ENCODE measurements around the gene LCN6. TPM values are rescaled to one million over a fixed set of nuclear protein-coding genes. Genes with fewer than 3 reads are reported as not detected.
A peak's percentile ranks its signal among the peaks of the same experiment; 100 is the strongest.
"Not testable (repeated sequence)": the region's sequence is repeated elsewhere in the genome, so short reads cannot be mapped to it uniquely, and the experiment has no call there.

Gene LCN6
- polyA plus RNA-seq, 1 donor from 2014 or later: not detected

DNA sequence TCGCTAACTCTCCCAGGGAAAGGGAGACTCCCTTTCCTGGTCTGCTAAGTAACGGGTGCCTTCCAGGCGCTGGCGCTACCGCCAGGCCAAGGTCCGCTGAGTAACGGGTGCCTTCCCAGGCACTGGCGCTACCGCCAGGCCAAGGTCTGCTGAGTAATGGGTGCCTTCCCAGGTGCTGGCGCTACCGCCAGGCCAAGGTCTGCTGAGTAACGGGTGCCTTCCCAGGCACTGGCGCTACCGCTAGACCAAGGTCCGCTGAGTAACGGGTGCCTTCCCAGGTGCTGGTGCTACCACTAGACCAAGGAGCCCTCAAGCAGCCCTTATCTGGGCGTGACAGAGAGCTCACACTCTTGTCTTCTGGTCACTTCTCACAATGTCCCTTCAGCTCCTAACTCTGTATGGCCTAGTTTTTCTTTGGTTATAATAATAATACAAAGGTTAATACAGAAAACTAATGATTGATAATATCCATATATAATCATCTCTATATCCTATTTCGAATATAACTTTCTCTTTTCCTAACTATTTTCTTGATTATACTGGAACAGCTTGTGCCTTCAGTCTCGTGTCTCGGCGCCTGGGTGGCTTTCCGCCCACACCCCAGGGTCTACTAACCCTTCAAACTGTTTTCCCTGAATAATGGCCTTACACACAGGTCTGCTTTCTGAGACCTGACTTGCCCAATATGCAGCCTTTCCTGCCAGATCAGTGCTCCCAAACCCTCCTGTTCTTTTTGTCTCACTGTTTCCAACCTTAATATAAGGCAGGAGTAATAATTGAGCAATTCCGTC, 37.4 kb upstream of the LCN6 start:
- H3K9ac ChIP-seq (ENCODE audit: low read length); H3F3A ChIP-seq (ENCODE audit: insufficient read depth, low read length, poor library complexity, severe bottlenecking); H3K36me3 ChIP-seq (ENCODE audit: insufficient read depth, low read length); H3K27me3 ChIP-seq (ENCODE audit: insufficient read depth, low read depth, low read length); H4K20me1 ChIP-seq (ENCODE audit: insufficient read depth); H3K79me2 ChIP-seq (replicated peaks; ENCODE audit: insufficient read depth, low read length); H3K4me3 ChIP-seq (ENCODE audit: low read length); H3K9me3 ChIP-seq (ENCODE audit: low read length); H3K27ac ChIP-seq (ENCODE audit: low read length); H2AFZ ChIP-seq (ENCODE audit: low read depth, low read length); H3K4me2 ChIP-seq (ENCODE audit: low read length); H3K9me2 ChIP-seq (ENCODE audit: insufficient read depth, low read length): not testable (repeated sequence)

DNA sequence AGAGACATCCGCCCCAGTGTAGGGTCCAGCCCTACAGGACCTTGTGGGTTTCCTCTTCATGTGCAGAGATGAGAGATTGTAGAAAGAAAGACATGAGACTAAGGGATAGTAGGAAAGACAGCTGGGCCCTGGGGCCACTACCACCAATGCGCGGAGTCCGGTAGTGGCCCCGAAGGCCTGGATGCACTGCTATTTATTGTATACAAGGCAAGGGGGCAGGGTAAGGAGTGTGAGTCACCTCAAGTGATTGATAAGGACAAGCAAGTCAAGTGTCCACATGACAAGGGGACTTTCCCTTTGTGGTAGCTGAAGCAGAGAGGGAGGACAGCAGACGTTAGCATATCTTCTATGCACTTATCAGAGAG, 36.7 kb upstream of the LCN6 start:
- Histone ChIP-seq H3K4me3 (ENCODE audit: low read length) (no peak overlapping the region), H3K9ac (ENCODE audit: low read length) (no peak overlapping the region), H3K9me2 (ENCODE audit: insufficient read depth, low read length) (no peaks in the 10 kb centered on the region), H3K36me3 (ENCODE audit: insufficient read depth, low read length) (no peaks in the 10 kb centered on the region), H2AFZ (ENCODE audit: low read depth, low read length) (no peak overlapping the region), H4K20me1 (ENCODE audit: insufficient read depth) (no peaks in the 10 kb centered on the region), H3K27me3 (ENCODE audit: insufficient read depth, low read depth, low read length) (no peaks in the 10 kb centered on the region), H3K9me3 (ENCODE audit: low read length) (no peaks in the 10 kb centered on the region), H3K27ac (ENCODE audit: low read length) (no peak overlapping the region), H3F3A (ENCODE audit: insufficient read depth, low read length, poor library complexity, severe bottlenecking) (no peaks in the 10 kb centered on the region), H3K4me2 (ENCODE audit: low read length) (no peak overlapping the region), H3K79me2 (replicated peaks; ENCODE audit: insufficient read depth, low read length) (no peaks in the 10 kb centered on the region)
- TF ChIP-seq EZH2 (IDR thresholded peaks at IDR 0.05; ENCODE audit: borderline replicate concordance, insufficient read depth, low read length, poor library complexity, severe bottlenecking) (no peak), TAF1 (IDR thresholded peaks at IDR 0.05; ENCODE audit: low read depth) (no peak), SMC3 (conservative IDR thresholded peaks at IDR 0.05; ENCODE audit: poor library complexity) (no peak), MXI1 (conservative IDR thresholded peaks at IDR 0.05; ENCODE audit: poor library complexity, severe bottlenecking) (no peak), EP300 (conservative IDR thresholded peaks at IDR 0.05; ENCODE audit: poor library complexity, severe bottlenecking) (no peak)

DNA sequence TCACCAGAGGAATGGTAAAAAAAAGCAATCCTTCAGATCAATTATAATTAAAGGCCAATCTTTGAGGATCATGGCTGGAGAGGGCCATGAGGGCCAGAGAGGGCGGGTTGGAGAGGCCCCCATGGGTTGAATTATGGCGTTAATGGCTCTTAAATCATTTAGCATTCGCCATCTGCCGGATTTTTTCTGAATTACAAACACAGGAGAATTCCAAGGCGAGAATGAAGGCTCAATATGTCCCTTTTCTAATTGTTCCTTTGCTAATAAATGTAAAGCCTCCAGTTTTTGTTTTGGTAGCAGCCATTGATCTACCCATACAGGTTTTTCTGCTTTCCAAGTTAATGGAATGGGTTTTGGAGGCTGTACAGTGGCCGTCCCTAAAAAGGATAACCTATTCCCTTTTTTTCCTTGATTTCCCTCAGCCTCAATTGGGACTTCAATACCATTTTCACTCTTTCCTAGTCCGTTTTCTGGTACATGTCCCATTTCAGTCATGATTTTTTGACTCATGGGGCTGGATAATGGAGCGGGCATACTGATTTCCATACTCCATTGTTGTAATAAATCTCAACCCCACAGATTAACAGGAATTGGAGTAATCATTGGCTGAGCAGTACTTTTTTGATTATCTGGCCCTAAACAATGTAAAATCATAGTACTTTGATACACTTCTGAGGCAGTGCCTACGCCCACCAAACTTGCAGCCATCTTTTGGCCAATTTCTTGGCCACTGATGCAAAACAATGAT, 36.1 kb upstream of the LCN6 start:
- no peak for TF ChIP-seq EP300 (conservative IDR thresholded peaks at IDR 0.05; ENCODE audit: poor library complexity, severe bottlenecking)
- TF ChIP-seq, protein P1, sequence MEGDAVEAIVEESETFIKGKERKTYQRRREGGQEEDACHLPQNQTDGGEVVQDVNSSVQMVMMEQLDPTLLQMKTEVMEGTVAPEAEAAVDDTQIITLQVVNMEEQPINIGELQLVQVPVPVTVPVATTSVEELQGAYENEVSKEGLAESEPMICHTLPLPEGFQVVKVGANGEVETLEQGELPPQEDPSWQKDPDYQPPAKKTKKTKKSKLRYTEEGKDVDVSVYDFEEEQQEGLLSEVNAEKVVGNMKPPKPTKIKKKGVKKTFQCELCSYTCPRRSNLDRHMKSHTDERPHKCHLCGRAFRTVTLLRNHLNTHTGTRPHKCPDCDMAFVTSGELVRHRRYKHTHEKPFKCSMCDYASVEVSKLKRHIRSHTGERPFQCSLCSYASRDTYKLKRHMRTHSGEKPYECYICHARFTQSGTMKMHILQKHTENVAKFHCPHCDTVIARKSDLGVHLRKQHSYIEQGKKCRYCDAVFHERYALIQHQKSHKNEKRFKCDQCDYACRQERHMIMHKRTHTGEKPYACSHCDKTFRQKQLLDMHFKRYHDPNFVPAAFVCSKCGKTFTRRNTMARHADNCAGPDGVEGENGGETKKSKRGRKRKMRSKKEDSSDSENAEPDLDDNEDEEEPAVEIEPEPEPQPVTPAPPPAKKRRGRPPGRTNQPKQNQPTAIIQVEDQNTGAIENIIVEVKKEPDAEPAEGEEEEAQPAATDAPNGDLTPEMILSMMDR (IDR thresholded peaks at IDR 0.05; ENCODE audit: poor library complexity, severe bottlenecking): peak; percentile 64
- TF ChIP-seq POLR2AphosphoS5 (IDR thresholded peaks at IDR 0.05): no peak
- TF ChIP-seq, protein P2, sequence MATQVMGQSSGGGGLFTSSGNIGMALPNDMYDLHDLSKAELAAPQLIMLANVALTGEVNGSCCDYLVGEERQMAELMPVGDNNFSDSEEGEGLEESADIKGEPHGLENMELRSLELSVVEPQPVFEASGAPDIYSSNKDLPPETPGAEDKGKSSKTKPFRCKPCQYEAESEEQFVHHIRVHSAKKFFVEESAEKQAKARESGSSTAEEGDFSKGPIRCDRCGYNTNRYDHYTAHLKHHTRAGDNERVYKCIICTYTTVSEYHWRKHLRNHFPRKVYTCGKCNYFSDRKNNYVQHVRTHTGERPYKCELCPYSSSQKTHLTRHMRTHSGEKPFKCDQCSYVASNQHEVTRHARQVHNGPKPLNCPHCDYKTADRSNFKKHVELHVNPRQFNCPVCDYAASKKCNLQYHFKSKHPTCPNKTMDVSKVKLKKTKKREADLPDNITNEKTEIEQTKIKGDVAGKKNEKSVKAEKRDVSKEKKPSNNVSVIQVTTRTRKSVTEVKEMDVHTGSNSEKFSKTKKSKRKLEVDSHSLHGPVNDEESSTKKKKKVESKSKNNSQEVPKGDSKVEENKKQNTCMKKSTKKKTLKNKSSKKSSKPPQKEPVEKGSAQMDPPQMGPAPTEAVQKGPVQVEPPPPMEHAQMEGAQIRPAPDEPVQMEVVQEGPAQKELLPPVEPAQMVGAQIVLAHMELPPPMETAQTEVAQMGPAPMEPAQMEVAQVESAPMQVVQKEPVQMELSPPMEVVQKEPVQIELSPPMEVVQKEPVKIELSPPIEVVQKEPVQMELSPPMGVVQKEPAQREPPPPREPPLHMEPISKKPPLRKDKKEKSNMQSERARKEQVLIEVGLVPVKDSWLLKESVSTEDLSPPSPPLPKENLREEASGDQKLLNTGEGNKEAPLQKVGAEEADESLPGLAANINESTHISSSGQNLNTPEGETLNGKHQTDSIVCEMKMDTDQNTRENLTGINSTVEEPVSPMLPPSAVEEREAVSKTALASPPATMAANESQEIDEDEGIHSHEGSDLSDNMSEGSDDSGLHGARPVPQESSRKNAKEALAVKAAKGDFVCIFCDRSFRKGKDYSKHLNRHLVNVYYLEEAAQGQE (IDR thresholded peaks at IDR 0.05; ENCODE audit: borderline replicate concordance): no peak
- TF ChIP-seq RAD21 (conservative IDR thresholded peaks at IDR 0.05): peak; percentile 35
- TF ChIP-seq EZH2 (IDR thresholded peaks at IDR 0.05; ENCODE audit: borderline replicate concordance, insufficient read depth, low read length, poor library complexity, severe bottlenecking): no peak
- no peak for TF ChIP-seq TAF1 (IDR thresholded peaks at IDR 0.05; ENCODE audit: low read depth)
- no peak for TF ChIP-seq MXI1 (conservative IDR thresholded peaks at IDR 0.05; ENCODE audit: poor library complexity, severe bottlenecking)
- peak; percentile 63 for TF ChIP-seq SMC3 (conservative IDR thresholded peaks at IDR 0.05; ENCODE audit: poor library complexity)
- H3K27ac ChIP-seq (ENCODE audit: low read length): no peak overlapping the region

More for the DNA sequence above, 36.1 kb upstream of the LCN6 start:
- Histone ChIP-seq H3K27me3 (ENCODE audit: insufficient read depth, low read depth, low read length) (no peaks in the 10 kb centered on the region), H3K79me2 (replicated peaks; ENCODE audit: insufficient read depth, low read length) (no peaks in the 10 kb centered on the region), H3K9ac (ENCODE audit: low read length) (no peak overlapping the region), H3K9me3 (ENCODE audit: low read length) (no peaks in the 10 kb centered on the region), H3K4me2 (ENCODE audit: low read length) (no peak overlapping the region), H3F3A (ENCODE audit: insufficient read depth, low read length, poor library complexity, severe bottlenecking) (no peaks in the 10 kb centered on the region), H4K20me1 (ENCODE audit: insufficient read depth) (no peaks in the 10 kb centered on the region), H3K36me3 (ENCODE audit: insufficient read depth, low read length) (no peaks in the 10 kb centered on the region), H3K4me3 (ENCODE audit: low read length) (no peak overlapping the region), H2AFZ (ENCODE audit: low read depth, low read length) (no peak overlapping the region), H3K9me2 (ENCODE audit: insufficient read depth, low read length) (no peaks in the 10 kb centered on the region)
